A204.1 (cell line): ENCODE data around the gene UHRF2.
A peak's percentile ranks its signal among the peaks of the same experiment; 100 is the strongest.
"Not testable (repeated sequence)": the region's sequence is repeated elsewhere in the genome, so short reads cannot be mapped to it uniquely, and the experiment has no call there.

Experiments used
- FAIRE-seq: peaks from 2 replicates; lab custom pipeline; 2012; peaks lifted over from hg19 to GRCh38; lab: Jason Lieb, UNC

The UHRF2 gene

GRCh38 chr9:6489099-6489498, 76.1 kb downstream of the UHRF2 start:
- no peak for FAIRE-seq

GRCh38 chr9:6490863-6491262, 77.9 kb downstream of the UHRF2 start:
- peak; percentile 59 for FAIRE-seq

GRCh38 chr9:6495466-6495865, 82.5 kb downstream of the UHRF2 start:
- no peak for FAIRE-seq

GRCh38 chr9:6498982-6499381, 86.0 kb downstream of the UHRF2 start:
- no peak for FAIRE-seq

- peak; percentile 29 for FAIRE-seq
These were observed 88.7 kb downstream of the UHRF2 start for GRCh38 chr9:6501526-6502210.

- no peak for FAIRE-seq
These were observed 89.4 kb downstream of the UHRF2 start for GRCh38 chr9:6502399-6502798.

- FAIRE-seq = no peak
These were observed 93.6 kb downstream of the UHRF2 start for GRCh38 chr9:6506571-6506970.

- FAIRE-seq = peak; percentile 91
These were observed 99.2 kb downstream of the UHRF2 start for GRCh38 chr9:6512085-6512657.

- FAIRE-seq = no peak
These were observed 109.3 kb downstream of the UHRF2 start for GRCh38 chr9:6522263-6522662.

GRCh38 chr9:6525326-6526045, 112.5 kb downstream of the UHRF2 start:
- no peak for FAIRE-seq

- FAIRE-seq = no peak
These were observed 122.6 kb downstream of the UHRF2 start for GRCh38 chr9:6535594-6535993.

GRCh38 chr9:6538666-6539071, 125.7 kb downstream of the UHRF2 start:
- no peak for FAIRE-seq

GRCh38 chr9:6542617-6543016, 129.6 kb downstream of the UHRF2 start:
- FAIRE-seq = not testable (repeated sequence)

- FAIRE-seq = no peak
These were observed 130.2 kb downstream of the UHRF2 start for GRCh38 chr9:6543204-6543603.

GRCh38 chr9:6545017-6545691, 132.2 kb downstream of the UHRF2 start:
- FAIRE-seq = no peak

- no peak for FAIRE-seq
These were observed 136.3 kb downstream of the UHRF2 start for GRCh38 chr9:6549106-6549800.

- no peak for FAIRE-seq
These were observed 138.1 kb downstream of the UHRF2 start for GRCh38 chr9:6551136-6551535.

GRCh38 chr9:6552033-6552432, 139.0 kb downstream of the UHRF2 start:
- peak; percentile 97 for FAIRE-seq

- no peak for FAIRE-seq
These were observed 139.6 kb downstream of the UHRF2 start for GRCh38 chr9:6552498-6553121.

- FAIRE-seq = no peak
These were observed 140.9 kb downstream of the UHRF2 start for GRCh38 chr9:6553866-6554265.
